ENCODE data around the gene OPCML. TPM values are rescaled to one million over a fixed set of nuclear protein-coding genes. Genes with fewer than 3 reads are reported as not detected.

OPCML gene
- total RNA-seq, 1 donor from 2014 or later: not detected

DNA sequence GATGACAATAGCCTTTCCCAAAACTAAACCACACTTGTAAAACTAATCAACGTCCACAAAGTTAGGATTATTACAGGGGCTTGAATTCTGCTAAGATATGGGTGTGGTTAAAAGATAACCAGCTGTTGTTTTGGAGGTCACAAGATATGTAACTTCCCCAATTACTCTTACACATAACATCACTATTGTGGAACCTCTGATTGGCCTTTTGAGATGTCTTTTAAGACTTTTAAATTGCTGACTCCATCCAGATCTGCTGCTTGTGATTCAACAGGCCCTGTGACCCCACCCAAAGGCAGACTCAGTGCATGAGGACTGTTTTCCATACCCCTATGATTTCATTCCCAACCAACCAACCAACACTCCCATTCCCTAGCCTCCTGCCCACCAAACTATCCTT lies 893.9 kb downstream of the OPCML start:
- DNase-seq (ENCODE audit: low read depth in 2 of 2): no peak

DNA sequence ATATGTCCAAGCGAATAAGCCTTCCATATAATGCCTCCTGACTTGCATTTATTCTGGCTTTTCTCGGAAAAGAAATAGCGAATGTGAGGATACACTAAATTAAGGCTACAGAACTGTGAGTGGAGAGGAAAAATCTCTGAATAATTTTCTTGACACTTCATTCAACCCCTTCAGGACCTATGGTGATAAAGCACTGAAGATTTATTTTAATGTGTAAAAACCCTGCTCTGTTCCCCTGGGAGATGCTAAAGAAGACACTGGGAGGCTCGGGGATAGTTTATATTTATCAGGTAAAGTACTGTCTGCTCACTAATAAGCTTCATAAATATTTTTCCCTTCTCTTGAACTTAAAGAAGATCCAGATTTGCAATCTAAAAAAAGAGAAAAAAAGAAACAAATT lies 895.8 kb downstream of the OPCML start:
- DNase-seq (ENCODE audit: low read depth in 2 of 2): no peak

DNA sequence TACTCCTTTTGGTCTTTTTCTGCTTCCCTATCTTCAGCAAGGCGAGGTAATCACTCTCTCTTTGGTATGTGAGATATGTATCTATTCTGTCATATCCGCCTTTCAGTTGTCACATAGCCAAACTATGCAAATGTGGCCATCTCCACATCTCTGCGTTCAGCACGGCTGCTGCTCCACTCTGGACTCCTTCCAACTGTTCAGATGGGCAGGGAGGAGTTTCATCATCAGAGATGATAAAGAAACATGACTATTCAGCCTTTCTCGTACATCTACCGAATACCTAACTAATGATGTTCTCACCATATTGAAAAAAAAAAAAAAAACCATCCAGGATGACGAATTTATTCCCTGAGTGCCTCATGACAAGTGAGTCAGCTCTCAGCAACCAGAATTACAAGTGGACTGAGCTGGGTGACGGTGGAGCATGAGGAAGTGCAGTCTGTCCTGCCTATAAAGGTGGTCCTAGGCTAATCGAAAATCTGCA lies 899.6 kb downstream of the OPCML start:
- peak; percentile 81 to 82 for DNase-seq (ENCODE audit: low read depth in 2 of 2)

DNA sequence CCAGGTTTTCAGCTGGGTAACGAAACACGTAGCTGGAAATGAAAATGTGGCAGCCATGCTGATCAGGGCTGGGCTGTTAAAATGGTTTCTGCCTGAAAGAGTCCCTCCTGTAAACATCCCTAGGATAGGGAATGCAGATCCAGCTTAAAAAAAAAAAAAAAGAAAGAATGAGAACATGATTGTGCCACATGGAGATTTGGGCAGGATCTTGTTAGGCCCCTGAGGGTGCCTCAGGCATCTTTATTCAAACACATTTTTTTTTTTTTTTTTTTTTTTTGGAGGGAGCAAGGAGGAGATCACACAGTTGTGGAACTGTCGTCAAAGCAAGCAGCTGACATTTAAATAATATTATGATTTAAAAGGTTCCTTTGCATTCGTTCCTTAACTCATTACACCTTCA lies 900.3 kb downstream of the OPCML start:
- DNase-seq (ENCODE audit: low read depth in 2 of 2): no peak

DNA sequence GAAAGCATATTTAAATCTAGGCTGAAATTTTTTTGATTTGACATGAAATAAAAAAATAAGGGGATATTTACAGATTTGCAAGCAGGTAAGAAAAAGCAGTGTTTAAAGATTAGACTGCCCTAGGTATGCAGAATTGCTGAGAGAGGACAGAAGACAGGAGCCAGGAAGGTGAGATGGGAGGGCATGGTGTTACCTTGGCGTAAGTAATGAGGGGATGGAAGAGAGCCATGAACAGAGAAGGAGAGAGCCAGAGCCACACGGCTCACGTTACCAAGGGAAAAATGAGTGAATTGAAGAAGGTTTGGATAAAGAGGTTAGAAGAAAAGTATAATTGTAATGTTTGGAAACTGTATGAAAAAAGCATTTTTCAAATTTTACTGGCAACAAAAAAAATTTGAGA lies 904.3 kb downstream of the OPCML start:
- no peak for DNase-seq (ENCODE audit: low read depth in 2 of 2)

DNA sequence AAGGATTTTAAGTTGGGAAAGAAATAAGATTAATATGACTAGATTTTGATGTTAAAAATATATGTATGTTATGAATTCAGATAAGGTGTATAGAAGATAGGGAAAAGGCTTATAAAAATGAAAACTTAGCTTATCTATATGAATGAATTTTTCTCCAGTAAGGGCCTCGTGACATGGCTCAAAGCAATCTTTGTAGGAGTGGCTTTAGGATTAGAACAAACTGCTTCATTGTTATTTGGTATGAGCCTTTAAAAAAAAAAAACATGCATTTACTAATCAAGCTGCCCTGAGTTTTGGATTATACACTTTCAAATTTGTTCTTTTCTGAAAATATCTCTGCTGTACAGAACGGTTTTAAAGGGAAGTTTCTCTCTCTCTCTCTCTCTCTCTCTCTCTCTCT lies 905.9 kb downstream of the OPCML start:
- DNase-seq (ENCODE audit: low read depth in 2 of 2): no peak

DNA sequence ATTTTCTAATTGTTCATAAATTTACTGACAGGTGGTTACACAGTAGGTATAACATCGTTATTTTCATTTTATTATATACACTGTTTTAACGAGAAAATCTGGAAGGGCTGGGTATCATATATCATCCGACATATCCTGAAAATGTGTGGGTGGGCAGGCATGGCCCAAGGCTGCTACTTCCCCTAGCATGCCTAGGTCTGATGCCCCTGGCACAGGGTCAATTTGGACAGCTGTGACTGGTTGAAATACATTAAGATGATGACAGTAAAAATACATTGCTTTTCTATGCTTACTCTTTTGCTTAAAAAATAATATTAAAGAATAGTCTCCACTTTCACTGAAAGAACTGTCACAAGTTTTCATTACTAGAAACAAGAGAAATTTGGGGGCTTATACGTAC lies 908.8 kb downstream of the OPCML start:
- DNase-seq (ENCODE audit: low read depth in 2 of 2): no peak

DNA sequence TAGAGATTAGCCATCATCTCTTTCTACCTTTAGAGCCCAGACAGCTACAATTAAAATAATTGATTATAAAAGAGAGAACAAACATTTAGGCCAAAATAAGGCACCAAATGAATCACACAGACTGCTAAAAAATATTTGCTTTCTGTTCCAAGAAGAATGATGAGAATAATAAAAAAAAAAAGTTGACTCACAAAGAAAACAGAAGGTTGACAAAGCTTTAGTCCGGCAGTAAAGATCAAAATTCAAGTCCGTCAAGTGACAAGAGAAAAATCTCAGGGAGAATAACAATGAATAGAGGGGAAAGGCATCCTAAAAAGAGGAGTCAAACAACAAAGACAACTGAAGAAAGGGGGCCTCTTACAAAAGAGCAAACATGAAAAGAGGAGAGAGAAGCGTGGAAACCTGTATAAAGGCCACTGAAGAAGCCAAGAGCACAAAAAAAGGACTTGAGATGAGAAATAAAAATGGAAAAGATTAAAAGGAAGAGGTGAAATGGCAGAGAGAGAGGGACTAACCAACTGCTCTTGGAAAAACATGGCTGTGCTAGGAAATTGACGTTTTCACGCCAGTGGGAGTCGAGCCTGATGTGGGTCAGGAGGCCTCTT lies 910.2 kb downstream of the OPCML start:
- no peak for DNase-seq (ENCODE audit: low read depth in 2 of 2)

DNA sequence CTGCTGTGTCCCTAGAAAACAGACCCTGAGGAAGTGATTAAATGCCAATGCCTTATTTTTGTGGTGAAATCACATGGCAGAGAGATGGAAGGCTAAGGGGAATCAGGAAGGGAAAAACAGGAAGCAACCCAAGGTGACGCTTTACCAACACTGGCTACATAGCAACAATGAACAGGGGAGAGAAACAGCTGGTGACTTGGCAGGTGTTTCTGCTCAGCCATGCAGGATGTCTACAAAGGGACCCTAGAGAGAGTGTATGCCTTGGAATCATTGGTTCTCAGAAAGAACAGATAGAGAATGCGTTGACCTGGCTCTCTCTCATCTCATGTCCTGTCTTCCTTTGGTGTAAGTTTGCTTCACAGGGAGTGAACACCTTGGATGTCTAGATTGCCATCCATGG lies 911.9 kb downstream of the OPCML start:
- DNase-seq (ENCODE audit: low read depth in 2 of 2): peak; percentile 7 to 34

DNA sequence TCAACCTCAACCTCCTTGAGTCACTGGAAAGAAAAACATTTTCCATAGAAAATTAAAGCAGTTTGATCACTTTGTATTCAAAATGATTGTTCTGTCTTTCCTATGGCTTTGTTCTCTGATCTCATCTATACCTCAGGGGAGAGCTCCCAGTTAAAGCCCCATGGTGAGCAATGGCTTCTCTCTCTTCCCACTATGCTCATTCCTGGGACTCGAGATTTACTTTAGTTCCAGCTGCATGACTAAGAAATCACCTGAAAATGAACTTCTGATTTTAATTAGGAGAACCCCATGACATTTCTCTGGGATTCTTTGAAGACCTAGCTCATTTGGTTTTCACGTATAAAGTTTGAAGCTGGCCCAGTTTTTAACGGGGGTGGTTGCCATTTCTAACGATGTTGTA lies 921.5 kb downstream of the OPCML start:
- no peak for DNase-seq (ENCODE audit: low read depth in 2 of 2)

DNA sequence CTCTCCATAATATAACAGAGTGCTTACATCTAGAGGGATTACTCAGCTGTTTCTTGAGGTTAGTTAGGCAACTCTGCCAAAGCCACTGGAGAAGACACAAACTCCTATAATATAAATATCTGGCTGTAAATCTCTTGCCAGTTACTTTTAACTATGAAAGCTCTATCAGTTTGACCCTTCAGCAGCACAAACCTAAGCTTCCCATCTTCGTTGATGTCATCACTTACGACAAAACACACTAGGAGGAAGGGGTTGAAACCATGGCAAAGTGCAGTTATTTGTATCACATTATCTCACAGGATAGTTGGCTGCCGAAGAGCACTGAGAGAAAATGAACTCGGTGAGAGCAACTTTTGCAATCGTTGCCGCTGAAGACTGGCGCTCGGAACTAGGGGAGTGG lies 922.1 kb downstream of the OPCML start:
- no peak for DNase-seq (ENCODE audit: low read depth in 2 of 2)

DNA sequence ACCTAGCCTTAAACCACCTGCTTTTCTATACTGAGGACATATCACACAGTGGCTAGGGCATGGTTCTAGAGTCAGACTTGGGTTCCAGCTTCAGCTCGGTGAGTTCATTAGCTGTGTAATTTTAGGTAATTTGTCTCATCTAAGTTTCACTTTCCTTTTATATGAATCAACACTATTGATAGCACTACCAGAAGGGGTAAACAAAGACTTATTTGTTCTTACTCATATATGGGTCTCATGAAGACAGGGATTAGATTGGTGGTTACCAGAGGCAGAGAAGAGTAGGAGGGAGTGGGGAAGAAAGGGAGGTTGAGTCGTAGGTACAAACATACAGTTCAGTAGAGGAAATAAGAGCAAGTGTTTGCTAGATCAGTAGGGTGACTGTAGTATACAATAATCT lies 924.7 kb downstream of the OPCML start:
- DNase-seq (ENCODE audit: low read depth in 2 of 2): no peak

DNA sequence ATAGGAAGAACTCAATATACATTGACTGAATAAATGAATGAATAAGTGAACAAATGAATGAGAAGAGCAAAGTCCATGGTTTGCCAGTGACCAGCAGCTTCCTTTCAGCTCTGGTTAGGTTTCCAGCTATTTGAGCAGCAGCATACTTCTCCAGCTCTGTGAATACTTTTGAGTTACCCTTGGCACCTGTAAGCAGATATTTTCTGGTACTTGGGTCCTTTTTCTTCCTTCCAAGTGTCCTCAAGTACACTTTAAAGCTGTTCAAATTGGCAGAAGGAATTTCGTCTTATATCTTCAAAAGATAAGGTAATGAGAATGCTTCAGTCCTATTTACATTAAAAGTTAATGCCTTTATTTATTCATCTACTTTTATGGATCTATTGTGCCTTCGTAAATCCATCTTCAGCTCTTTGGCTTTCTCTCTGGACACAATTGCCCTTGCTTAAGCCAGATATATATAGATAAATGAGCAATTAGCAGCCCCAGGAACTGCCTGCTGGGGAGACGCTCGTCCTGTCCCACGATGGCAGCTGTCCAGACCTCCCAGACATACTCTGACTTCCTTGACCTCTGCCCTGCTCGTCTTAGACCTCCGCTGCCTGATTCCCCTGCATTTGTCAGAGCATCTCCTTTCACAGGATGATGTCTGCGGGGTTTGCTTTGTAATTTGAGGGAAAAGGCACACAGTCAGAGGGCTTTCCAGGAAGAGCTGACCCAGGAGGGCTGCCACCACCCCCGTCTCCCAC lies 926.3 kb downstream of the OPCML start:
- no peak for DNase-seq (ENCODE audit: low read depth in 2 of 2)

DNA sequence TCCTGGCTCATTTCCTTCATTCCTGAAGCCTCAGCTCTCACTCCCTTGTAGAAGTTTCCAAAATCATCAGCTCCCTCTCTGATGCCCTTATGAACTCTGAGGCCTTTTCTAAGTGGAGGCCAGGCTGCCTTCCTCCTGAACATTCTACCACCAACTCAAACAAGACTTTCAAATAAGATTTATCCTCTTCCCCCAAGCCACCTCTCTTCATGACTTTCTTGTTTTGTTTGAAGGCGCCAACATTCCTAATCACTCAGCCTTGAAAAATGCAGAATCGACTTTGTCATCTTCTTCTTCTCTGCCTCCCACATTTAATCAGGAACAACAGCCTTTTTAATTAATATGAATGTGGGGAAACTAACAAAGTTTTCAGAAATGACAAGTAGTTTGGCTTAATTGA lies 927.9 kb downstream of the OPCML start:
- no peak for DNase-seq (ENCODE audit: low read depth in 2 of 2)

DNA sequence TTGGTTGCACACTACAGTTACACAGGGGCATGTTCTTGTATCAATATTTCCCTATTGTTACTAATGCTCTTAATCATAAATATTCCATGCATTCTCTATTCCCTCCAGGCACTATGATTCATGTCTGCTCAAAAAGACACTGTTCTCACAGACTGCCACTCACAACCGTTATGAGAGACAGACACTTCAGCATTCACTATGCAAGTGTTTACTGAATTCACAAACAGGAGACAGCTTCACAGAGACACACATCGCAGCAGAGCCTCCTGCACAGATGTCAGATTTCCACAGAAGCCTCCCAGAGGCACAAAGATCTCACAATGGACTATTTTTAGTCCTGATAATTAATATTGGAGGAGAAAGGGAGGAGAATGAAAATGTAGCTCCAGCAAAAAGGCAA lies 930.4 kb downstream of the OPCML start:
- DNase-seq (ENCODE audit: low read depth in 2 of 2): no peak

DNA sequence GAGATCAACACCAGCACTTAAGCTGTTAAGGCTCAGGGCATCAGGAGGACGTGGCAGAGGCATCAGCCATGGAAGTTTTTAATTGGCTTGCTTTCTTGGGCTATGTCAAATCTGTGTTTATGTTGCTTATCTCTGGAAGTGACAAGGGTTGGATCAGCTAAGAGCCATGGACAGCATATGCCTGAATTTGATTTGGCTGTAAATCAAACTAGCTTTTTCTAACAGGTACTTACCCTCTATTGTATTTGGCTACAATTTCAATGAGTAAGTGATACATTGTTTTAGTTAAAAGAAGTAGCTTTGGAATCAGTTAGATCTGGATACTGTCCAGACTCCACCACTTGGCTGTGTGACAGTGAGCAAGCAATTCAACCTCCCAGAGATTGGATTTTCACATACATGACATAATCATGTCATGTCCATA lies 936.6 kb downstream of the OPCML start:
- DNase-seq (ENCODE audit: low read depth in 2 of 2): peak; percentile 15 to 50

DNA sequence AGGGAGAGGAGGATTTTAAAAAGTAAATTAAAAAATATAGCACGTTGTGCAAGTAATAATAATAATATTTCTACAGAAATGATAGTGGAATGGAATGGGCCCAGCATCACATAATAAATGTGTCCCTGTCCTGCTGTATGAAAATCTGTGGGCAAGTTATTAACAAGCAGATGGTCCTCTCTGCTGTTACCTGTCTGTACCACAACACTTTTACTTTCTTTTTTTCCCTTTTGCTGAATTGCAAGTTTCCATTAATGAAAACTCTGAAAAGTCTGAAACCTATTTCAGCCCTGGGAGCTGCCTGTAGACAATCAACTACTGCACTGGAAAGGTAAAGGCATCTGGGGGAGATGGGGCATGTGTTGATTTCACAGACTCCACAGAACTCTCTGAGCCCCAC lies 937.1 kb downstream of the OPCML start:
- DNase-seq (ENCODE audit: low read depth in 2 of 2): no peak

DNA sequence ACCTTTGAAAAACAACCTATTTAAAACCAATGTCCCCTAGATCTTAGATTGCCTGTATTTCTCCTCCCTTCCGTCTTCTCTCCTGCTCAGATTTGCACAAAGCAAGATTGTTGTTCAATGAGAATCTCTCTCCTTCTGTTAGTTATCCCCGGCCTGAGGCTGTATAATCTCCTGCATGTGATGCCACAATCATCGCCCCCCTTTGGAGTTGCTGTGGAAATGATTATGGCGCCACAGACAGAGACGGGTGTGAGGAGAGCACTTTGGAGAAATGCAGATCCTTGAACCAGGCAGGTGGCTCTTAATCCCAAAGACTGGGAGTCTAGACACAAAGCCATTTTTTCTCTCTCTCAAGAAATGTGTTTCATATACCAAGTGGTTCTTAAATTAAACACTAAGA lies 941.3 kb downstream of the OPCML start:
- DNase-seq (ENCODE audit: low read depth in 2 of 2): no peak

DNA sequence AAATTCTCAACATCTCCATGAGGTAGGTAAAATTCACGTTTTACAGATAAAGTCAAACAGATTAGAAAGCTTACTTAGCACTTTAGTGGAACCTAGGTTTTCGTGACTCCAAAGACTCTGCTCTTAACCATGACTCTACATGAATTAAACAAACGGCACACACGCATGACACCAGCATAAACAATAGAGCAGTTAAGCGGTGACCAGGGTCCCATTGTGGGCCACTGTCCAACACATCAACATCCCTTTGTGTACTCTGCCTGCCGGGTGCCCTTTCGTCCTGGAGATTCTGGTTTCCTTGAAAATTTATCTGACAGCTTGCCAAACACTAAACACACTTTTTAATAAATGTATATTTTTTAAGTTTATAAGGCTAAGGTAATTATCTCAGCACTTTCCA lies 941.7 kb downstream of the OPCML start:
- DNase-seq (ENCODE audit: low read depth in 2 of 2): no peak

DNA sequence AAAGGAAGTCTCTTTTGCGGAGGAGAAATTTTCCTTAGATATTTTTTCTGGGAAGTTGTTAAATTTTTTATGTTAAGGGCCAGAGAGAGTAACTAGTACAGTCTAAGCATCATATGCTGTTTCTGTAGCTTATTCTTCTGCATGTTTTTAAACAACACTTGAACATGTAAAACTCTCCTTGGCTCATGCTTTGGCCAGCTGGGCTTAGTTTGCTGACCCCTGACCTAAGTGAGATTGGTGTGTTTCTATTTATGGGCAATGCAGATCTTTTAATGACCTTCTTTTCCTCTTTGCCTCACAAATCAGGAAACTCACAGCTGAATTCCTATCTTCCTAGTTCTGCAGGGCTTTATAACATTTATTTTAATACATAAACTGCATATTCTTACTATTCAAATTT lies 942.5 kb downstream of the OPCML start:
- no peak for DNase-seq (ENCODE audit: low read depth in 2 of 2)

DNA sequence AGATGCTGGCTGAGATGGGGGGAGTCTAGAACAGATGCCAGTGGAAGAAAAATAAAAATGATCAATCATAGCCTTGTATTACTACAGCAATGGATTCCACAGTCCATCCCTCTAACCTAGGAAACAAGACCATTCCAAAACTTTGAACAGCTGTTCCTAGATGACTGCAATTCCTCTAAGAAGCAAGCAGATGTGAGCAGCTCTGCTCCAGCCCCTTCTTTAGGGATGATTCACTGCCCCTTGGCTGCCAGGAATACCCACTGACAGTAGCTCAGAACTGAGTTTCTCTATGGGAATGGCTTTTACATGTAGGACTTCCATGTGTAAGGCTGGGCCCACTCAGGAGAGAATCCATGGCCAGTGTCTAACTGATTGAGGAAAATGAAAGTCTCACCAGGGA lies 943.9 kb downstream of the OPCML start:
- DNase-seq (ENCODE audit: low read depth in 2 of 2): no peak

DNA sequence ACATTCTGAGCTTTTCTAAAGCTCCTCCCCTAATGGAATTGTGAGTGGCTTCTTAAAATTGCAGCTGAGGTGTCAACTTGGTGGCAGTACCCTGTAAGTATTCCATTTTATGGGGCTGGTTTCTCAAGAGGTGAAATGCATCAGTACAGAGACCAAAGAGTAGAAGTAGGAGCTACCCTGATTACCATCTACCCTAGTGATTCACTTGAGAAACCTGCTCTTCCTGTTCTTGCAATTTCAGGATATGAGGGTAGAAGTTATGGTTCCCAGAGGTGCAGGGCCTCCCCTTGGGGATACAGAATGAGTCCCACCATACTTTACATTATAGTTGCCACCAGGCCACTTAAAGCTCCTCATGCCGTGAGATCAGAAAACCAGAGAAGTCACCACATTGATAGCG lies 944.6 kb downstream of the OPCML start:
- no peak for DNase-seq (ENCODE audit: low read depth in 2 of 2)

DNA sequence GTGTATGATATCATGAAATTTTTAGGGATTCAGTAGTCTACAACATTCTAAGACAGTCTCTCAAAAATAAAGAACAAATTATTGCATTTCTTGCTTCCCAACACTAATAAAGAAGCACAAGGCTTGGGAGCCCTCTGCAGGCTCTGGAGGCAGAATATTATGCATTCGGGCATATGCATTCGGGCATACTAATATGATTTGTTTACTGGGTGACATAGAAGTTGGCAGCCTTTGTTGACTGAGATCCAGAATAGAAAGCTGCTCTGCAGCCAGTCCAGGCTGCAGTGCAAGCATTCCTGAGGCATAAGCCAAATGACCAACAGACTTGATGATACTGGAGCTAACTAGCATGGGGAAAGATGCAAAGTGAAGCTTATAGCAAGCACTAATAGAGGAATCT lies 945.5 kb downstream of the OPCML start:
- no peak for DNase-seq (ENCODE audit: low read depth in 2 of 2)

All from dermis microvascular lymphatic vessel endothelial cell (primary cell).